HG02973 (cell line): Measurements from ENCODE around the gene RHPN2.
"Not testable (repeated sequence)": the region's sequence is repeated elsewhere in the genome, so short reads cannot be mapped to it uniquely, and the experiment has no call there.

Experiments used
- ATAC-seq: cut with Tn5 transposase; IDR thresholded peaks from one replicate; pipeline ENCODE4 v1.9.1; 2021; ENCODE audit warnings: moderate library complexity; ENCODE audit not compliant: unreplicated experiment

RHPN2 gene

DNA sequence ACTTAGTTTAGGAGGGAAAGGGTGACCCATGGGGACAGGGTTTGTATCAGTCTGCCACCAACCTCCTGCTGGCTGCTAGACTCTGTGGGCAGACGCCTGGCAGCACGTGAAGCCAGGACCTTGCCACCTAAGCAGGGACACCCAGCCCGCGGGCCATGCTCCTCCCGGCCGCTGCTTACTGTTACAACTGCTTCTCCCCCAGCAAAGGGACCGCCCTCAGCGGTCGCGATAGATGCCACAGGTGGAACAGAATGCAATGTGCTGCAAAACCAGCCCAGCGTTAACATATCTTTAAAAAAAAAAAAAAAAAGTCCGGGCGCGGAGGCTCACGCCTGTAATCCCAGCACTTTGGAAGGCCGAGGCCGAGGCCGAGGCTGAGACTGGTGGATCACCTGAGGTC is 1.9 kb upstream of the RHPN2 start:
- ATAC-seq: no peak

DNA sequence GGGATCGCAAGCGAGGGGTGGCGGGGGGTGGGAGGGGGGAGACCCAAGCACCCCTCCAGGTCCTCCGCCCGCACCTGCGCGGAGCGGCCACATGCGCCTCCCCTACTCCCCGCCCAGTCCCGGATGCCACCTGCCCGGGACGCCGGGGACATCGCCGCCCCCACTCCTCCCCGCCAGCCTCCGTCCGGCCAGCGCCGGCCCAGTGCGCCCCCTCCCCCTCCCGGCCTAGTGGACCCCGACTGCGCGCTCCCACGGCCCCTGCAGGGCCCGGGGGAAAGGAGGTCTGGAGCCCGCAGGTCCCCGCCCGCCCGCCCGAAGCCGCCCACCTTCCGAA is 263 bp downstream of the RHPN2 start:
- ATAC-seq: no peak

GRCh38 chr19:33063753-33064457 is 783 bp downstream of the RHPN2 start:
- no peak for ATAC-seq

- ATAC-seq: no peak
These were observed 1.3 kb downstream of the RHPN2 start for GRCh38 chr19:33063356-33063752.

DNA sequence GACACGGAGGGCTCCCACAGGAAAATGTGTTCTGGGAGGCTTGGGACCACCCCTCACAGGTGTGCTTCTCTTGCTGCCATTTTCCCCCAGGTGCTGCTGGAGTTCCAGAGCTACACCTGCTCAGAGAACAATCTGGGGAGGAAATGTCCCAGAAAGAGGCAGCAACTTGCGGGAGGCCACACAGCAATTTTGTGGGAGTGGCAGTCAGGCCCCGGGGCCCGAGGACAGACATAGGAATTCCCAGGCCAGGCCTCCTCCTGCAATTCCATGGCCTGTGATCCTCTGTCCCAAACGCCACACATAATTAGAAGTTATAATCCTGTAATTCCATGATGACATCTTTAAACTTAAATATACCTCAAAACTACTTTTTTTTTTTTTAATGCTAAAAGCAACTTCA is 1.8 kb downstream of the RHPN2 start:
- no peak for ATAC-seq

GRCh38 chr19:33060586-33060985 is 4.1 kb downstream of the RHPN2 start:
- no peak for ATAC-seq

GRCh38 chr19:33055718-33056117 is 9.0 kb downstream of the RHPN2 start:
- no peak for ATAC-seq

- ATAC-seq: no peak
These were observed 10.1 kb downstream of the RHPN2 start for GRCh38 chr19:33054623-33055022.

DNA sequence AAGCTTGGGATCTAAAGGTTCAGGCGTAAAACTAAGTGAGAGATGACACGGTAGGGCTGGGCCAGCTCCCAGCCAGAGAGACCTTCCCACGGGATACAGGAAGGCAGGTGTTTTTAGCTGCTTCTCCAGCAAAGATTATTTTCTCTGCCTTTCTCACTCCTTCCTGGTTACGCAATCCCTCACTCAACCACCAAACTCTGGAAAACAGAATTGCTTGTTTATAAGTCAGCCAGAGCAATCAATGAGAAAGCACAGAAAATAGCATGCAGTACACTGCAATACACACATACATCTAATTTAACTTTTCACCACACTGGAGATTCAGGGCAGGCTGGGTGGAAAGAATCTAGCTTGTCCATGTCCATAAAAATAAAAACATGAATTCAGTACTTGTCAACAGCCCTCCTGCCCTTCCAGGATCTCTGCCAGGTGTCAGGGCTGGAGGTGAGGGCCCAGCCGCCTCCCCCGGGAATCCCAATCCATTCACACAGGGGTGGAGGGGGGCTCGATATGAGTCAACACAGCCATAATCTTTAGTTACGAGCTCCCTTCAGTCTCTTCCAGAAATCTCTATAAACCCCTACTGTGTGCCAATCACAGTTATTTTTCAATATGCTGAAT is 12.2 kb downstream of the RHPN2 start:
- ATAC-seq: no peak

DNA sequence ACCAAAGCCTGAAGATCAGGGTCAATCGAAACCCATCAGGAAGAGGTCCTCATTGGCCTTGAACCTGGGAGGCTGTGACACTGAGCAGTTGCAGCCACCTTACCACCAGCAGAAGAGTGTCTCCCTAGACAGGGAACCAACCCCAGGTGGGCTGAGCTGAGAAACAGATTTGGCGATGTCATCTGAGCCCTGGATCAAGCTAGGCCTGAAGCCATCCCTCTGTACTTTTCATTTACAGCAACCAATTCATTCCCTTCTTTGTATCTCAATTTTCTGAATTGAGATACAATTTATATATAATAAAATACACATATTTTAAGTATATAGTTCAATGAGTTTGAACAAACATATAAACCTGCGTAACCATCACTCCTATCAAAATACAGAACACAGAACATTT is 14.6 kb downstream of the RHPN2 start:
- ATAC-seq: no peak

DNA sequence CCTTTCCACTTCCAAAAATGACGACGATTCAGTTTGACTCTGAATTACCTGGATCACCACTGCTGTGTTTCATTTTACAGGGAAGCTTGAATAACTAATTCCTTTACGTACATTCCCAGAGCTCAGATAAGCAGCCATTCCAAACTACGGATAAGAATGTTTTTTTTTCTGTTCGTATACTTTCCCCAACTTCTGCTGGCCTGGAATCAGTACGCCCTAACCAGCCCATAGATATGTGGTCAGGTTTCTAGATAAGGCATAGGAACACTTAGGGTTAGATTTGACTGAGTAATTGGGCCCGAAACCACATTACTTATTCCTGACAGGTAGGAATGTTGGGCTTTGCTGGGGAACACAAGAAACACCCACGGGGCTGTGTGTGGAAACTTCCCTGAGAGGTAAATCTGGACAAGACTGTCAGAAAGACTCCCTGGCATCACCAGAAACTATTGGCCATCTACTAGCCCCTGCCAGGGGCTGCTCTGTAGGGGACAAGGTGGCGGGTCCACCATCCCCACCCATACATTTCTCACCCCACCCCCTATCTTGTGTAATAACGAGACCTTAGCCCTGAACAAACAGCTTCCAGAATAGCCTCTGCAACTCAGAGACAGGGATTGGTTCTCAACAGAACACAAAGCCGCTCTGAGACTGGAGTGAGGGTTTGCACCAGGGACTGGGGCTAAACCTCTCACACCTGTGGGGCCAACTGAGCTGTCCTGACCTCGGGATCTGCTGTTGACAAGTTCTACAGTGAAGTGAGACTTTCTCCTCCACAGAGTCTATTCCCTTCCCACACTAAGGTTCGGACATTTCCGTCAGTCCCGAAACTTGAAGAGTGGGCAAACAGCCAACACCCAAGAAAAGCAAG is 15.6 kb downstream of the RHPN2 start:
- no peak for ATAC-seq

DNA sequence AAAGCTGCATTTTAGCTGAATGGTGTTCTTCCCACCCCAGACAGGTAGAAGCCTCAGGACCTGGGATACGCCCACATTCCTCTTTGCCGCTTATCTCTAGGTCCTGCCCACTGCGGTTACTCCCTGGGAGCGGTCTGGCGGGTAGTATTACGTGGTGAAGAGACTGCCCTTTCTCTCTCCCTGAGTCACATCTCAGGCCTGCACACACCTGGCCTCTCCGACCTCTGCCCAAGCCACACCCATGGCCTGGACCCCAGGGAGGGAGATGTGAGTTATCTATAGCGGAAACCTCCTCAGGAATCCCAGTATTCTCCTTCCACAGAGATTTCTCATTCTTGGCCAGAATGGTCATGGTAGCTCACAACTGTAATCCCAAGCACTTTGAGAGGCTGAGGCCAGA is 17.3 kb downstream of the RHPN2 start:
- no peak for ATAC-seq

GRCh38 chr19:33041828-33042160 is 22.9 kb downstream of the RHPN2 start:
- ATAC-seq: not testable (repeated sequence)

DNA sequence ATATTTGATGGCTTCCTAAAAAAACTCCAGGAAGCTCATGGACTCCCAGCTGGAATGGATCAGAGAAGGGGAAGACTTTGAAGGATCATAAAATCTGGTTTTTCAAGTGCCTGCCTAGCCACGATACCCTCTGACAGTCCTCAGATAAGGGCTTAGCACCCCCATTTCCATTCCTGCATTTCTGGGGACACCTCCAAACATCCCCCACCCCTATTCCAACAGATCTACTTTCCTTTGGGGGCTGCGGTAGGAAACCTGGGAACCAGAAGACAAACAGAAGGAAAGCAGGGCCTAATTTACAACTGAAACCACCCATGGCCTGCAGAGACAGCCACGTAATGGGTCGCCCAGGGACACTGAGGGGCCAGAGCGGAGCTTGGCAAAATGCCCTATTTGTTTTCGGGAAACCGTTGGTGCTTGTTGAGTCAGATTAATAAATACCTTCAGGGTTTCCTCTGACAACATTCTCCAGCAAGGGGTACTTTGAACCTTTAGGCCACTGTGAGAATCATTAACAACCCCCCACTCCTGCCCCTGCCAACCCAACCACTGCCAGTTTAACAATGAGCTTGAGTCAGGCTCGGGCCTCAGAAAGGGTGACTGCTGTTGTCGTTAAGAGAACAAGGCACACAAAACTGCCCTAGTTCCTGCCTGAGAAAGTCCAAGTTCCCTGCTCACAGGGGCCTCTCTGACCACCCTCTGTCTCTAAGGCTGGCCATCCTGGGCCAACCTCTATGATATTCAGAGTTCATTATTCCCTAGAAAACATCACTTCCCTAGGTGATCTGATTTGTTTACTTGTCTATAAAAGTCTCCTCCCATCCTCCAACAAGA is 23.5 kb downstream of the RHPN2 start:
- ATAC-seq: no peak

DNA sequence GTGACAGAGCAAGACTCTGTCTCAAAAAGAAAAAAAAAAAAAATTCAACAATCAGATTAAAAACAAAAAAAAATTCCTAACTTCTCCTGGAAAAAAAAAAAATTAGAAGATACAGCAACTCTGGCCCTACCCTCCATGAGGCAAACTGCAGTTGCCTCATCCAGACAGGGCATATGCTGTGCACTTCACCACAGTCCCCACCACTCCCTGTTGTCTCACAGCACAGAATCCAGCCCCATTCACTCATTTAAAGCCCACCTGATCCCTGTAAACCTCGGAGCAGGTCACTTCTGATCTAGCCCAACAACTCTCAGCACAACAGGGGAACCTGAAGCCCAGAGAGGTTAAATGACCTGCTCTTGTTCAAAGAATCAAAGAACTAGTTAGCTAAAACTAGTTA is 24.9 kb downstream of the RHPN2 start:
- ATAC-seq: no peak

GRCh38 chr19:33039108-33039599 is 25.5 kb downstream of the RHPN2 start:
- ATAC-seq: no peak

- not testable (repeated sequence) for ATAC-seq
These were observed 27.3 kb downstream of the RHPN2 start for GRCh38 chr19:33037168-33038025.

DNA sequence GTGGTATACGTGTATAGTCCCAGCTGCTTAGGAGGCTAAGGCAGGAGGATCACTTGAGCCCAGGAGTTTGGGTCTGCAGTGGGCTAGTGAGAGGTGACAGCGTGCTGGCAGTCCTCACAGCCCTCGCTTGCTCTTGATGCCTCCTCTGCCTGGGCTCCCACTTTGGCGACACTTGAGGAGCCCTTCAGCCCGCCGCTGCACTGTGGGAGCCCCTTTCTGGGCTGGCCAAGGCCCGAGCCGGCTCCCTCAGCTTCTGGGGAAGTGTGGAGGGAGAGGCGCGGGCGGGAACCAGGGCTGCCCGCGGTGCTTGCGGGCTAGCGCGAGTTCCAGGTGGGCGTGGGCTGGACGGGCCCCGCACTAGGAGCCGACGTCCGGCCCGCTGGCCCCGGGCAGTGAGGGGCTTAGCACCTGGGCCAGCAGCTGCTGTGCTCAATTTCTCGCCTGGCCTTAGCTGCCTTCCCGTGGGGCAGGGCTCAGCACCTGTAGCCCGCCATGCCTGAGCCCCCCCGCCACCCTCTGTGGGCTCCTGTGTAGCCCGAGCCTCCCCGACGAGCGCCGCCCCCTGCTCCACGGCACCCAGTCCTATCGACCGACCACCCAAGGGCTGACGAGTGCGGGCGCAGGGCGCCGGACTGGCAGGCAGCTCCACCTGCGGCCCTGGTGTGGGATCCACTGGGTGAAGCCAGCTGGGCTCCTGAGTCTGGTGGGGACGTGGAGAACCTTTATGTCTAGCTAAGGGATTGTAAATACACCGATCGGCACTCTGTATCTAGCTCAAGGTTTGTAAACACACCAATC is 28.1 kb downstream of the RHPN2 start:
- ATAC-seq: not testable (repeated sequence)

- no peak for ATAC-seq
These were observed 29.2 kb downstream of the RHPN2 start for GRCh38 chr19:33035461-33035860.
